ENCODE measurements around the gene SLC31A1.

GRCh38 chr9:113255438-113255837 is 34.1 kb downstream of the SLC31A1 start:
- TF ChIP-seq CTCF (IDR thresholded peaks at IDR 0.05 in 8 of 11, conservative IDR thresholded peaks at IDR 0.05 in 3 of 11) (no peak), POLR2AphosphoS5 (IDR thresholded peaks at IDR 0.05) (no peak), POLR2A (IDR thresholded peaks at IDR 0.05) (no peak)
